ENCODE results near the gene LRRC49. TPM values are rescaled to one million over a fixed set of nuclear protein-coding genes. Genes with fewer than 3 reads are reported as not detected.

The LRRC49 gene
- total RNA-seq, 1 donor = 14.2 TPM

DNA sequence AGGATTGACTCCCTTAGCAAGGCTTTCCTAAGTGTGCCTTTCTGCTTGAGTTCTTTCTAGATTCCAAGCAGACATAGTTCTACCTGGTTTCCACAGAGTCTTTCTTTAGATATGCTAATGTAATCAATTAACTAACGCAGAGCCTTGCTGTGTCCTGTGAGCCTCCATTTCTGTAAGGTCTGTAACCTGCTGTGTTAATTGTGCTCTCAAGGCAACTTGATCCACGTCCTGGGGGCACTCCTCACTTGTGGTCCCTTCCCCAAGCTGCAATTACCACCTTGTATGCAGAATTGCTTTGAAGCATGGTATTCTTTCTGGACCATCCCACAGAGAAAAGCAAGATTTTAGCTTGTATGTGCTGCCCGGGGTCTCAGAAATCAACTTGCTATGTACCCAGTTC lies 193.2 kb downstream of the LRRC49 start:
- no peak for DNase-seq (ENCODE audit: low read depth)
- TF ChIP-seq, protein P1, sequence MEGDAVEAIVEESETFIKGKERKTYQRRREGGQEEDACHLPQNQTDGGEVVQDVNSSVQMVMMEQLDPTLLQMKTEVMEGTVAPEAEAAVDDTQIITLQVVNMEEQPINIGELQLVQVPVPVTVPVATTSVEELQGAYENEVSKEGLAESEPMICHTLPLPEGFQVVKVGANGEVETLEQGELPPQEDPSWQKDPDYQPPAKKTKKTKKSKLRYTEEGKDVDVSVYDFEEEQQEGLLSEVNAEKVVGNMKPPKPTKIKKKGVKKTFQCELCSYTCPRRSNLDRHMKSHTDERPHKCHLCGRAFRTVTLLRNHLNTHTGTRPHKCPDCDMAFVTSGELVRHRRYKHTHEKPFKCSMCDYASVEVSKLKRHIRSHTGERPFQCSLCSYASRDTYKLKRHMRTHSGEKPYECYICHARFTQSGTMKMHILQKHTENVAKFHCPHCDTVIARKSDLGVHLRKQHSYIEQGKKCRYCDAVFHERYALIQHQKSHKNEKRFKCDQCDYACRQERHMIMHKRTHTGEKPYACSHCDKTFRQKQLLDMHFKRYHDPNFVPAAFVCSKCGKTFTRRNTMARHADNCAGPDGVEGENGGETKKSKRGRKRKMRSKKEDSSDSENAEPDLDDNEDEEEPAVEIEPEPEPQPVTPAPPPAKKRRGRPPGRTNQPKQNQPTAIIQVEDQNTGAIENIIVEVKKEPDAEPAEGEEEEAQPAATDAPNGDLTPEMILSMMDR (IDR thresholded peaks at IDR 0.05; ENCODE audit: insufficient read depth, low read depth, low read length) = no peak
- no peak overlapping the region for H3K4me3 ChIP-seq (ENCODE audit: low read depth, low read length)

DNA sequence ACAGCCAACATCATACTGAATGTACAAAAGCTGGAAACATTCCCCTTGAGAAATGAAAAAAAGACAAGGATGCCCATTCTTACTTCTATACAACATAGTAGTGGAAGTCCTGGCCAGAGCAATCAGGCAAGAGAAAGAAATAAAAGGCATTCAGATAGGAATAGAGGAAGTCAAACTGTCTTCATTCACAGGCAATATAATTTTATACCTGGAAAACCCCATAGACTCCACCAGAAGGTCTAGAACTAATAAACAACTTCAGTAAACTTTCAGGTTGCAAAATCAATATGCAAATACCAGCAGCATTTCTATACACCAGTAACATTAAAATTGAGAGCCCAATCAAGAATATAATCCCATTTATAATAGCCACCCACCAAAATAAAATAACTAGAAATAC lies 195.5 kb downstream of the LRRC49 start:
- no peak for DNase-seq (ENCODE audit: low read depth)
- H3K4me3 ChIP-seq (ENCODE audit: low read depth, low read length) = no peak overlapping the region
- TF ChIP-seq, protein P1 (IDR thresholded peaks at IDR 0.05; ENCODE audit: insufficient read depth, low read depth, low read length) = no peak

DNA sequence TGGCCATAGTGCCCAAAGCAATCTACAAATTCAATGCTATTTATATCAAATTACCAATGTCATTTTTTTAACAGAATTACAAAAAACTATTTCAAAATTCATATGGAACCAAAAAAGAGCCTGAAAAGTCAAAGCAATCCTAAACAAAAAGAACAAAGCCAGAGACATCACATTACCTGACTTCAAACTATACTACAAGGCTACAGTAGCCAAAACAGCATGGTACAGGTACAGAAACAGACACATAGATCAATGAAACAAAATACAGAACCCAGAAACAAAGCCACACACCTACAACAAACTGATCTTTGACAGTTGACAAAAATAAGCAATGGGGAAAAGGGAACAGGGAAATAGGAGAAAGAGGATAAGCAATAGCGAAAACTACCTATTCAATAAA lies 196.1 kb downstream of the LRRC49 start:
- no peak overlapping the region for H3K4me3 ChIP-seq (ENCODE audit: low read depth, low read length)
- TF ChIP-seq, protein P1 (IDR thresholded peaks at IDR 0.05; ENCODE audit: insufficient read depth, low read depth, low read length) = no peak
- DNase-seq (ENCODE audit: low read depth) = no peak

DNA sequence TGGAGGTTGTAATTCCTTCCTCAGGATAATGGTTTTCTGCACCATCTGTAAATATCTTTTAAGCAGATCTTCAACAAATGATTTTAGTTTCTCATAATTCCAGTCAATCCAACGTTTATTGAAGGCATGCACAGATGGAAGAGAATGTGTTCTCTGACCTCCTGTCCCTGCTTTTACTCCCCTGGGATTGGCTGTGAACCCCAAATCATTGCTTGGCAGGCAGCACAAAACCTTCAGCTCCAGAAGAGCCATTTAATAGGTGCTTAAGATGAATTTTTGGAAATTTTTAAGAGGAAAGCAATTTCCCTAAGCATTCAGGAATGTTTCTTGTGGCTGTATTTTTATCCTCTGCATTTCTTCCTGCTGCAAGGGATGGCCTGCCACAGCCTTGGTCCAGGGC lies 197.2 kb downstream of the LRRC49 start:
- no peak for DNase-seq (ENCODE audit: low read depth)
- H3K4me3 ChIP-seq (ENCODE audit: low read depth, low read length) = no peak overlapping the region
- TF ChIP-seq, protein P1 (IDR thresholded peaks at IDR 0.05; ENCODE audit: insufficient read depth, low read depth, low read length) = no peak

DNA sequence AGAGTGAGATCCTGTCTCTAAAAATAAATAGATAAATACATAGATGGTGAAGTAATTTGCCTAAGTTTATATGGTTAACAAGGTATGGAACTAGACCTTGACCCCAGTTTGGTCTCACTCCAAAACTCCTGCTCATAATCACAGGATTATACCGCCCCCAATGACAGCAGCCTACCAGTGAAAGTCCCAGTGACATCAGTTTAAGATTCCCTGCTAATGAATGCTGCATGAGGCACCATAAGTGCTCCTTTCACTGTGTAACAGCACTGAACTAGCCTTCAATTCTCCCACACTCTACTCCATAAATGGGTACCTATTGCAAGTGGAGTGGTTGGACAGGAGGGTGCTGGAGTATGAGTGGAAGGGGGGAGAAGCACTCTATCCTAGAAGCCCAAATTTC lies 199.0 kb downstream of the LRRC49 start:
- TF ChIP-seq, protein P1 (IDR thresholded peaks at IDR 0.05; ENCODE audit: insufficient read depth, low read depth, low read length) = no peak
- no peak overlapping the region for H3K4me3 ChIP-seq (ENCODE audit: low read depth, low read length)
- no peak for DNase-seq (ENCODE audit: low read depth)

DNA sequence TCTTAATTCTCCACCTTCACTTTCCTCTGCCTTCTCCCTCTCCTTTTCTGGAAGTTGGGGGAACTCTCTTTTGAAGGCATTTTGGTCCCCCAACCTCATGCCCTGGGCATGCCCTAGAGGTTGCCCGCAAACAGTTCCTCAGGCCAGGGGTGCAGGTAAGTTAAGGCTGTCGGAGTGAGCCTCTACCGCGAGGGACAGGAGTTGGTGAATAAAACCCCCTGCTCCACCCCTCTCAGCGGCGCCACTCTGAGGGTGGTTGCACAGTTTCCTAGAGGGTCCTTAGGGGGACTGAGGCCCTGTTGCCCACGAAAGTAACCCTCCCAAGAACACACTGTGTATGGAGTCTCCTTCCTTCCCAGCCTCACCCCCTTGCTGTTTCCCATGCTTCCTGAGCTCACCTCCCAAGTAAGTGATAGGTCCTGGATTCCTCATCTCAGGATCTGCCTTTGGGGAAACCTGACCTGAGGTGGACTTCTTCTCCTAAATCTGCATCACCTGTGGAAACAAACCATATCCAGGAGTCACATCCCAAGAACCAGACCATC lies 199.5 kb downstream of the LRRC49 start:
- H3K4me3 ChIP-seq (ENCODE audit: low read depth, low read length) = no peak overlapping the region
- no peak for DNase-seq (ENCODE audit: low read depth)
- TF ChIP-seq, protein P1 (IDR thresholded peaks at IDR 0.05; ENCODE audit: insufficient read depth, low read depth, low read length) = no peak

All from fibroblast of villous mesenchyme (primary cell).